NCI-H2107 (cell line): ENCODE results near the gene NFIB.

Experiments
- DNase-seq: peaks from one replicate; lab custom pipeline; 2025; lab: John Stamatoyannopoulos, UW

NFIB gene

GRCh38 chr9:14214065-14214684, 99.8 kb downstream of the NFIB start:
- no peak for DNase-seq

DNA sequence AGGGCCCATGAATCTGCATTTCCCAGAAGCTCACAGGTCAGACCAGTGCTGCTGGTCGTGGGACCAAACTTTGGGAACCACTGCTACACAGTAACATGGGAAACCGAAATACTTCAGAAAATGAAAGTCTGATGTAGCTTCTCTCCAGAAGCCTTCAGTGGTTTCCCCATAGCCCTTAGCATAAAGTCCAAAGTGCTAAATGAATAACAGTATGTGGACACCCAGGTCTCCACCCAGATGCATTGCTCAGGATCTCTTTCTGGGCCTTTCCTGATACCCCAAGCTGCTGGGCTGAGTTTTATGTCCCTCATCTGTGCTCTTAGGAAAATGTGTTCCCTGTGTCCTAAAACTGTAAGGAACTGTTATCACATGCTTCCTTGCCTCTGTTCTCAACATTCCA, 100.4 kb downstream of the NFIB start:
- DNase-seq, result no peak

DNA sequence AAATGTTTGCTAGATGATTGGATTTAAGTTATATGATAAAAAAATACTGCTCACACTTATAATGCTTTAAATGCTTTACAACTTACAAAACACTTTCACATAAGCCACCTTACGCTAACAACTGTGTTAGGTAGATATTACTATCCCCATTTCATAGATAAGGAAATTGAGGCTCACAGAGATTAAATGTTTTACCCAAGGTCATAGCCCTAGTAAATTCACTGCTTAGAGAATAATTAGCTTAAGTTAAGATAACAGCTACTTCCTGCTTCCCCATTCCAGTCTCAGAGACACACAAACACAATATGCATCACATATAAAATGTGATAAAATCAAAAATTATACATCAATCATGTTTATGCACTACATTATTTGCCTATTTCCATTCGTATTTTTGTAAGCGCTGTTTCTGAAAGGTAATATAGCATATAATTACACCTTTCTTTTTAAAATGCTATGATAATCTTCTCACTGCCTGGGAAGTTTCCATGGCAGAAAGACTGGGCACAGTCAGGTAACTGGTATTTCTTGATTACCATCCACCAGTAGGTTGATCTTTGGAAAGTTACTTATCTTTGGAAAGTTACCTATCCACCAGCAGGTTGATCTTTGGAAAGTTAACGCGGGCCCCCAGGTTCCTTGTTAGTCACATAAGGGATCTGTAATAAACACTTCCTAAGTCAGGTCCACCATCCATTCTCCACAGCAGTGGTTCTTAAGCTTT, 101.1 kb downstream of the NFIB start:
- DNase-seq, result no peak

- no peak for DNase-seq
These were observed 101.9 kb downstream of the NFIB start for GRCh38 chr9:14212077-14212476.

DNA sequence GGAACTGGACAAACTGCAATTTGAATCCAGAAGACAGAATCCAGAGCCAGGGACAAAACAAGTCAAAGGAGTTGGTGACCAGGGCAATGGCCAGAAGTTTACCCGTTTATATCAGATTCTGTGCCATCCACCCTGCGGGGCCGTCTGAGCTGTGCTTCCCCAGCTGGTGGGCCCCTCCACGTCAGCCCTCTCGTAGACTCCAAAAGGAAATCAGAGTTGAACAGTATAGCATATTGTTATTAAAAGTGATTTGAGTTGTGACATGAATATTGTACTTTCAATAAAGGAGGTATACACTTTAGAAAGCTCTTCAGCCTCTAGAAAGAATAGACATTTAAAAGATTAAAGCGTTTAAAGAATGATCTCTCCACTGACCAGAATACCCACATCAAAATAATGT, 102.4 kb downstream of the NFIB start:
- DNase-seq, result no peak

- no peak for DNase-seq
These were observed 103.5 kb downstream of the NFIB start for GRCh38 chr9:14210428-14210827.

DNA sequence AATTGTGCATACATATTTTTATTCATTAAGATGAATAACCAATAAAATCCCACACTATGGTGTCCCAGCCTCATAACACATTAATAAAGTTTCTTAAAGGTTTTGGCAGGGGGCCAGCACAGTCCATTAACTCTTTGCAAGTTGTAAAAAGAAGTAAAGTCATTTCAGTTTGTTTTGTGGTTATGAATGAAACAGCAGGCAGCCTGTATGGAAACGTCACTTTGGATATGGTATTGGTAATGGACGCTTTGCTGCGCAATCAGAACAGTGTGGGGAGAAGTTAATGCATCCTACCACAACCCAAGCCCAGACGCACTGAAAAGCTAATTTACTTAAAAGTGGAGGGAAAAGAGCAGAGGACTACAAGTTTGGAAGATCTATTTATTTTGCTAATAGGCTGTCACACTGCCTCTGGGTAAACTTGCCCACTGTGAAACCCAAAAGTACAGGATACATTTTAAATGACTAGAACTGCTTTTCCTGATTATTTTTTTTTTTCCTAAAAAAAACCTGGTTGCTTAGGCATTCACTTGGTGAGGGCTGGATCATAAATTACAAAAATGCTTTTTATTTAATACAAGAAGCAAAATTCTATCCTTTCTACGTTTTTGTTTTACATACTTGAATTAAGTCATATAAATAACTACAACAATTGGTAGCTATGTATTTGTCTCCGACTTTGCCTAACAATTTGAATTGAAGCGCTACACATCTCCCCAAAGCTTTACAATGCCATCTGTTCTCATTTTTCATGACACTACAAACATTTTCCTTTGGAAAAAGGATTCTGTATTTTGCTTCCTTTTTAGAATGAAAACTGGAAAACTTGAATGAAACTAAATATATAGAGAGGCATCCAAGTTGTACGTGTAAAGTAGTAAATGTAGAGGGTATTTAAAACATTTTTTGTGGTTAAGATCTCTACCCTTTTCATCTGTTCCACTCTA, 104.3 kb downstream of the NFIB start:
- no peak for DNase-seq

- DNase-seq, result no peak
These were observed 106.5 kb downstream of the NFIB start for GRCh38 chr9:14207352-14207995.

- DNase-seq, result no peak
These were observed 108.5 kb downstream of the NFIB start for GRCh38 chr9:14205463-14205862.

DNA sequence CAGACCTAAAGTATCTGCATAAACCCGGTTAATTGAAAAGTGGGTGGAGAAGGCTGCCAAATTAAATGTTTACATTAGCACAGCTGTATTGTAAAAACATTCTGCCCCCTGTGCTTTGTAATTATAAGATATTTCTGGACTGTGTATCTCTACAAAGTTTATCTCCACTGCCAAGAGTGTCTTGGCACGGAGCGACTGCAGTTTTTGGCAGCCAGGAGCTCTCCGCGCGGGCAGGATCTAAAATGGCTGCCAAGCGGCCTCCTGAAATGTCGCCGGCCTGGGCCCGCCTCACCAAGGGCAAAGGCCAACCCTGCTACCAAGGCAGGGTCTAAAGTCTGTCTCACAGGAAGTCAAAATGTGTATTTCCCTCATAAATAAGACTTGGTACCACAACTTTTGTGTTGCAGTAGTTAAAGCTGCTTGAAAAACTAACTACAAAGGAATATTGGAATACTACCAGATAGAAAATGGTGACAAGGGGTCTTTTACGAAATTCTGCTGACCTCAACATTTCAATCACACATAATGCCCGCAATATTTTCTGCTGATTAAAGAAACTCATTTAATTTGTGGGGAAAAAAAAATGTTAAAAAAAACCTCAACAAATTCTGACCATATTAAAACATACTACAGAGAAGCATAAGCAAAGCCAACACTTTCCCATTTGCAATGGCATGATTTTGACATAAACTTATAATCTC, 110.4 kb downstream of the NFIB start:
- no peak for DNase-seq

- no peak for DNase-seq
These were observed 115.0 kb downstream of the NFIB start for GRCh38 chr9:14198841-14199455.

DNA sequence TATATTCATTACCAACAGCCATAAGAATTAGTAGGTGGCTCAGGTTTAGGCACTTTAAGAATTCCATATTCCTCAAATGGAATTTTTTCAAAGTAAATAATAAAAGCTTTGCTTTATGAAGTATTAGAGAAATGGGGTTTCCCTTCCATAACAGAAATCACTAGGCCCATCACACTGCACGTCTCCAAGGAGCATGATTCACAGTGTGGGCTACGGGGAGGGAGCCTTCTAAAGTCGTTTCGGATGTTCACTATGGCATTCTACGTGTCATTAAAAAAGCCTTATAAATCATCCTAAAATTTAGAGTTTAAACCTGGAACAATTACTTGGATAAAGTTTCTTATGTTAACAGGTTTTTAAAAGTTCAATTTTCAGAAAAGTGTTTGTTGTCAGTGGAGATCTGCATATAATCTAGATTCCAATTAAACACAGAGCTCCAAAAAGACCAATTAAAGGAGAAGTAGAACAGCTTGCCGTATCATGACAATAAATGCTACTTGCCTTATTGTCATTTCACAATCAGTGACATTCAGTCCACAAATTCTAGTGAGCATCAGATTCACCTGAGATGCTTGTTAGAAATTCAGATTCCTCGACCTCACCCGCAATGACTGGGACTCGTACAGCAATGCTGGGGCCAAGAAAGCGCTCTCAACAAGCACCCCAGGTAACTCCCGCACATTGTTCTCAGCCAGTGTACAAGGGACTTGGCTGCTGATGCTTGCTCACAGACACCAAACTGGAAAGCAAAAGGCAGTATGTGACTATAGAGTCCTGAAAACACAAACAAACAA, 115.7 kb downstream of the NFIB start:
- no peak for DNase-seq

DNA sequence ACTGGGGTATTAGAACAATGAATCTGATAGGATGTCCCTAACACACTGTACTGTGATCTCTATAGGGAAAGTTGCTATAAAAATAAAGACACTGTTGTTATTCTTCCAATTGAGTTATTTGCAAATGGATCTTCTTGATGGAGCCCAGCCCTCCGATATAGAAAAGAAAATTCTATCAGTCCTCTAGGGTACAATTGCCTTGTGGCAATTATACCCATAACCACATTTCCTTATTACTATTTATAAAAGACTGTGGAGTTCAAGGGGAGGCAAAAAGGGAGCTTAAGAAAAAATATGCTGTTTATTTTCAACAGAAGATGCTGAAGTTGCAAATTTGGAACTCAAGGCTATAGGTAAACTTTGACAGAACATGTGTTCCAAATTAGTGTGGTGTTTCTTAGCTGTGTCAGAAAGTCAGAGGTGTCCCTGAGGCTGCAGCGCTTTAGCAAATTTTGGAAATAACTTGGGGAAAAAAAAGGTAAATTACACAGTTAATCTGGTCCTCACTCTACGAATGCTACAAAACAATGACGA, 116.5 kb downstream of the NFIB start:
- no peak for DNase-seq

- no peak for DNase-seq
These were observed 120.5 kb downstream of the NFIB start for GRCh38 chr9:14193328-14193990.

DNA sequence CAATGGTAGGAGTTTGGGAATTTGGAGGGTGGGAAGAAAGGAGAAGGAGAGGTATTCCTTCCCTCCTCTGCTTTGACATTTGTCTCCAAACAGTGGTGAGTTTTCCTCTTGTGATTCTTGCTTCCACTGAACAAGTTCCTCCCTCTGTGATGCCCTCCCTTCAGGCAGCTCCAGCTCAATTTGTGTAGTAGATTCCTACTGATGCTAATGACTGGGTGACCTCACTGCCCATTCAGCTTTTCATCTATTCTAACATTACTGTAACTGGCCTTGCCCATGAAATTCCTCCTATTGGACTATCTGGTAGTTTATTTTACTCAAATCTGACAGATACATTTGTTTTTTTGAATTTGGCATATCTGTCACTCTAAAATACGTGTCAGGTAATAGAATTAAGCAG, 121.4 kb downstream of the NFIB start:
- DNase-seq, result no peak

GRCh38 chr9:14191512-14191911, 122.4 kb downstream of the NFIB start:
- no peak for DNase-seq

DNA sequence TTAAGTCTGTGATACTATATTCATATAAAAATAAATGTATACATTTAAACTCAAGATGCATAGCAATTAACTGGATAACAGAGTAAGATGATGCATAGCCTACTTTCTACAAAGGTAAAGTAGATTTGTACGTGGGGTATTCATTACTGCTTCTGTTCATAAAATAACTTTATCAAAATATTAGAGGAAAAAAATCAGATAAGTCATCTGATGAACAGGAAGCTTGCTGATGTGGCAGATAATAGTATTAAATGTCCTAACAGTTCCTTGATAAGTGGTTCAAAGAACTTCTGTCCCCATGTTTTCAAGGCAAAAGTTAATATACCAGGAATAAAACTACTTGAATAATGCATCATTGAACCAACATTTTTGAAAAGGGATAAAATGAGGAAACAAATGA, 123.7 kb downstream of the NFIB start:
- no peak for DNase-seq

GRCh38 chr9:14189578-14189977, 124.4 kb downstream of the NFIB start:
- DNase-seq, result no peak

DNA sequence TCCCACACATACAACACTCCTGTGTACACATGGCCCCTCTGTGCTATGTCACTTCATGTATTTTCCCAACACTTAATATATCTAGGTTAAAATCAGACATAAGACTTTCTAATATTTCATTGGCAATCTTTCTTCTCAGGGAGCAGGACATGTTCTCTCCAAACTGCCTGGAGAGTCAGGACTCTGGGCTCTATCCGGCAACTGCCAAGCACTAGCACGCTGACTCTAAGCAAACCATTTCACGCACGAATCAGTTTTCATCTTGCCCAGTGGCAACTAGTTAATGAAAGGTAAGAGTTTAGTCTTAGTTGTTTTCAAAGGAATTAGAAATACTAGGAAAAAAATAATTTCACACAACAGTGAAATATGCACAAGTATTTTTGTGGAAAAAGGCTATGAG, 124.8 kb downstream of the NFIB start:
- DNase-seq, result no peak

DNA sequence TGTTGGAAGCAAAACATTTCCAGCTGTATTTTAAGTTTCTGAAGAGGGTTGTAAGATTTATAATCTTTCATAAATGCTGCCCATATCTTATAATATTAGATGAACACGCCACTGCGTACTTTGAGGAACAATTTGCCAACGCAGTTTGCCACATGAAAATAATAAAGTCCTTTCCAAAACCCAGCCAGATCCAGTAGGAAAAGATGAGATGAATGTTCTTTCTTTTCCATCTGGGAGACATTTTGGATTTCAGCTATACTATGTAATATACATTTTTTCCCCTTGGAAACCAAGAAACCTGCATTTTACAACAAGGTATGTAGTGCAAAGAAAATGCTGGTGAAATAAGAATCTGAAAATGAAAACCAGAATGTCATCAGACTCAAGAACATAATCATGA, 125.4 kb downstream of the NFIB start:
- no peak for DNase-seq
